Measurements from ENCODE around the gene PAQR5. TPM values are rescaled to one million over a fixed set of nuclear protein-coding genes. Genes with fewer than 3 reads are reported as not detected.

Gene PAQR5
- total RNA-seq, 4 donors from 2014 or later: 6.4 to 39.8 (median 14.4) TPM

DNA sequence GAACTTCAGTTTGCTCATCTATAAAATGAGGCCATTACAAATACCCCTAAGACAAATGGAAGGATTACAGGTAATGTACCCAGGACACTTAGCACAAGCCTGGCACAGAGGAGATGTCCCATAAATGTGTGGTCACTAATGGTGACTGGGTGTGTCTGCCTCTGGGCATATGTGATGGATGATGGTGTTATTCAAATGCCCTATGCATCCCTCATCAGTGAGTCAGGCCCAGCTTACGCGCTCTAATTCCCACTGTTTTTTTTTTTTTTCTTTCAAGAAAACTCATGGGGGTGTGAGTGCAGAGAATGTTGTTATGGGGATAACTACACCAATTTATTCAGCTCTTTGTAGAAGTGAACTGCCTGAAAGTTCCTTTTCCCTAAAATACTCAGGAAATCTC is 91.9 kb downstream of the PAQR5 start:
- no peak for DNase-seq
- peaks cover 0 to 9% (median 0%) of the 10 kb centered on the region in 4 donors for H3K27me3 ChIP-seq
- WGBS, 2 donors: 55 to 77% methylated on average over 2 of the region's 2 CpGs
- H3K9me3 ChIP-seq: no peaks in the 10 kb centered on the region
- intact Hi-C loops (cut with DNase I): loop anchor here (5.0 kb wide), 1 partner anchor 333 kb away; no protein-coding TSS in a partner anchor
- no peak overlapping the region for H3K4me3 ChIP-seq
- H3K4me1 ChIP-seq: peaks cover 0 to 66% (median 5%) of the 10 kb centered on the region in 3 donors
- H3K36me3 ChIP-seq: no peaks in the 10 kb centered on the region
- peak overlapping the region in 3 of 4 donors; percentile 70 to 83 (median 81) for H3K27ac ChIP-seq
- no peak for TF ChIP-seq POLR2A (IDR thresholded peaks at IDR 0.05)

- peak overlapping the region; percentile 0 to 83 (median 76) for H3K27ac ChIP-seq
- peaks cover 0 to 66% (median 5%) of the 10 kb centered on the region in 3 donors for H3K4me1 ChIP-seq
- no peaks in the 10 kb centered on the region for H3K9me3 ChIP-seq
- DNase-seq: no peak
- H3K36me3 ChIP-seq: no peaks in the 10 kb centered on the region
- WGBS, 2 donors: 49 to 58% methylated on average over 10 of the region's 11 CpGs
- TF ChIP-seq POLR2A (IDR thresholded peaks at IDR 0.05) (no peak), CTCF (IDR thresholded peaks at IDR 0.05) (no peak)
- H3K27me3 ChIP-seq: peaks cover 0 to 14% (median 0%) of the 10 kb centered on the region in 4 donors
- intact Hi-C loops (cut with DNase I): loop anchor here (5.0 kb wide), 1 partner anchor 334 kb away; no protein-coding TSS in a partner anchor
- no peak overlapping the region for H3K4me3 ChIP-seq
Measured at GRCh38 chr15:69391046-69391757, 92.5 kb downstream of the PAQR5 start.

GRCh38 chr15:69392352-69392751 is 93.6 kb downstream of the PAQR5 start:
- no peaks in the 10 kb centered on the region for H3K9me3 ChIP-seq
- 70 to 74% methylated on average over 2 to 4 of the region's 4 CpGs for WGBS, 2 donors
- H3K4me3 ChIP-seq: no peak overlapping the region
- DNase-seq: no peak
- TF ChIP-seq POLR2A (IDR thresholded peaks at IDR 0.05) (no peak), CTCF (IDR thresholded peaks at IDR 0.05) (no peak)
- peak overlapping the region in 2 of 4 donors; percentile 81 to 83 for H3K27ac ChIP-seq
- H3K4me1 ChIP-seq: peaks cover 0 to 66% (median 5%) of the 10 kb centered on the region in 3 donors
- intact Hi-C loops (cut with DNase I): loop anchor here (5.0 kb wide), 1 partner anchor 335 kb away; no protein-coding TSS in a partner anchor
- H3K36me3 ChIP-seq: peaks cover 0 to 3% (median 0%) of the 10 kb centered on the region in 3 donors
- peaks cover 0 to 14% (median 0%) of the 10 kb centered on the region in 4 donors for H3K27me3 ChIP-seq

GRCh38 chr15:69393831-69394491 is 95.2 kb downstream of the PAQR5 start:
- intact Hi-C loops (cut with DNase I): loop anchor here (5.0 kb wide), 1 partner anchor 337 kb away; no protein-coding TSS in a partner anchor
- peaks cover 0 to 16% (median 0%) of the 10 kb centered on the region in 3 donors for H3K36me3 ChIP-seq
- WGBS, 2 donors: 42 to 45% methylated on average over 10 of the region's 11 CpGs

More at GRCh38 chr15:69393831-69394491, 95.2 kb downstream of the PAQR5 start:
- H3K27ac ChIP-seq: peak overlapping the region in 1 of 4 donors; percentile 17
- H3K27me3 ChIP-seq: peaks cover 0 to 14% (median 0%) of the 10 kb centered on the region in 4 donors
- H3K9me3 ChIP-seq: no peaks in the 10 kb centered on the region
- no peak for TF ChIP-seq CTCF (IDR thresholded peaks at IDR 0.05)
- TF ChIP-seq POLR2A (IDR thresholded peaks at IDR 0.05): no peak
- no peak for DNase-seq
- peaks cover 0 to 51% (median 5%) of the 10 kb centered on the region in 3 donors for H3K4me1 ChIP-seq
- H3K4me3 ChIP-seq: no peak overlapping the region
